ENCODE results near the gene MRPS27.

MRPS27 gene

DNA sequence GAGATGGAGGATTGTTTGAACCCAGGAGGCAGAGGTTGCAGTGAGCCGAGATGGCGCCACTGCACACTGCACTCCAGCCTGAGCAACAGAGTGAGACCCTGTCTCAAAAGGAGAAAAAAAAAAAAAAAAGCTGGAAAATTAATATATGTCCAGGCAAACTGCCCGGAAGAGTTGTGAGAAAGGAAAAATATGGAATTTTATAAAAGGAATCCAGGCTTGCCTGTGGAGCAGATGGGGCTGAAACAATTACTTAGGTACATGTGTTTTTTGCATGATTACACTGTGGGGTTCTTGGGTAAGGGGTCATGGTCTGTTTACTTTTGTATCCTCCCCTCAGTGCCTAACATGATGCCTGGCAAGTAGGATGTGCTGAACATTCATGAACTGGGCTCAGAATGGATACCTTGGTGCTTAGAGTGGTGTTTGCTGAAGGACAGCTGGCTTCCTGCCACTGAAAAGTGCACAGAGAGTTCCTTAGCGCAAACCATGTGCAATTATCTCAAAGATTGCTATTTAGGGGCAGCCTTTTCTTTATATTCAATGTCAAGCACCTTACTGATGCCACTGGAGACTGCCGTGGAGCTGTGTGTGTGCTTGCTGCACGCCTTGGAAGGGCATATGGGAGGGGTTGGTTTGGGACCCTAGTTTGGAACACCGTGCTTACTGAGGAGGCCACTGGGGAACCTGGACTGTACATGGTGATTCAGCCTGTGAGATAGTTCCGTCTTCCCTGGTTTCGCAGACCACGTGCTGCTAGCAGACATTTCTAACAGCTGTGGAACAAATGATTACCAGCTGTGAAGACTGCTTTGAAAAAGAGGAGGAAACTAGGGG, 134.3 kb downstream of the MRPS27 start:
- H3K4me1 ChIP-seq (ENCODE audit: control insufficient read depth in 1 of 2, insufficient read depth in 1 of 2, low read depth in 1 of 2, low read length in 1 of 2): no peaks in the 10 kb centered on the region
- H3K27me3 ChIP-seq: peaks cover 46% of the 10 kb centered on the region
- H3K9me3 ChIP-seq: no peaks in the 10 kb centered on the region
- no peak overlapping the region for H3K27ac ChIP-seq
- TF ChIP-seq, protein P1, sequence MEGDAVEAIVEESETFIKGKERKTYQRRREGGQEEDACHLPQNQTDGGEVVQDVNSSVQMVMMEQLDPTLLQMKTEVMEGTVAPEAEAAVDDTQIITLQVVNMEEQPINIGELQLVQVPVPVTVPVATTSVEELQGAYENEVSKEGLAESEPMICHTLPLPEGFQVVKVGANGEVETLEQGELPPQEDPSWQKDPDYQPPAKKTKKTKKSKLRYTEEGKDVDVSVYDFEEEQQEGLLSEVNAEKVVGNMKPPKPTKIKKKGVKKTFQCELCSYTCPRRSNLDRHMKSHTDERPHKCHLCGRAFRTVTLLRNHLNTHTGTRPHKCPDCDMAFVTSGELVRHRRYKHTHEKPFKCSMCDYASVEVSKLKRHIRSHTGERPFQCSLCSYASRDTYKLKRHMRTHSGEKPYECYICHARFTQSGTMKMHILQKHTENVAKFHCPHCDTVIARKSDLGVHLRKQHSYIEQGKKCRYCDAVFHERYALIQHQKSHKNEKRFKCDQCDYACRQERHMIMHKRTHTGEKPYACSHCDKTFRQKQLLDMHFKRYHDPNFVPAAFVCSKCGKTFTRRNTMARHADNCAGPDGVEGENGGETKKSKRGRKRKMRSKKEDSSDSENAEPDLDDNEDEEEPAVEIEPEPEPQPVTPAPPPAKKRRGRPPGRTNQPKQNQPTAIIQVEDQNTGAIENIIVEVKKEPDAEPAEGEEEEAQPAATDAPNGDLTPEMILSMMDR (IDR thresholded peaks at IDR 0.05): no peak
- H3K36me3 ChIP-seq: no peaks in the 10 kb centered on the region
- no peak overlapping the region for H3K4me3 ChIP-seq (ENCODE audit: low read depth in 1 of 2, low read length in 1 of 2)

DNA sequence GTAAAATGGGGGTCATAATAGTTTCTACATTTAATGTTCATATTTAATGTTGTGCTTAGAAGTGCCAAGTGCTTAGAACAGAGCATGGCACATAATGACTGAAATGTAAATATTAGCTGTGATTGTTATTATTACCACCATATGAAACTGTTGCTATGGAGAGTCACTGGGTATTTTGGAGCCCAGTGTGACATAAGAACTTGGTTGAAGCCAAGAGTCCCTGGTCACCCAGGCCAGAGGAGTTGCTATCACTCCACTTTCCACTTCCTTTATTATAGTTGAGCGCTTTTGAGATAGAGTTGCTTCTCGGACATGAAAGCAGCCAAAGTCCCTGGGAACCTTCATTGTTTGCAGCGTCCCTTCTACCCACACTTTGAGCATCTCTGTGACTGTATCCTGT, 135.6 kb downstream of the MRPS27 start:
- no peaks in the 10 kb centered on the region for H3K36me3 ChIP-seq
- TF ChIP-seq, protein P1 (IDR thresholded peaks at IDR 0.05): no peak
- H3K4me3 ChIP-seq (ENCODE audit: low read depth in 1 of 2, low read length in 1 of 2): no peak overlapping the region
- no peaks in the 10 kb centered on the region for H3K4me1 ChIP-seq (ENCODE audit: control insufficient read depth in 1 of 2, insufficient read depth in 1 of 2, low read depth in 1 of 2, low read length in 1 of 2)
- peaks cover 51% of the 10 kb centered on the region for H3K27me3 ChIP-seq
- H3K9me3 ChIP-seq: no peaks in the 10 kb centered on the region
- H3K27ac ChIP-seq: no peak overlapping the region

DNA sequence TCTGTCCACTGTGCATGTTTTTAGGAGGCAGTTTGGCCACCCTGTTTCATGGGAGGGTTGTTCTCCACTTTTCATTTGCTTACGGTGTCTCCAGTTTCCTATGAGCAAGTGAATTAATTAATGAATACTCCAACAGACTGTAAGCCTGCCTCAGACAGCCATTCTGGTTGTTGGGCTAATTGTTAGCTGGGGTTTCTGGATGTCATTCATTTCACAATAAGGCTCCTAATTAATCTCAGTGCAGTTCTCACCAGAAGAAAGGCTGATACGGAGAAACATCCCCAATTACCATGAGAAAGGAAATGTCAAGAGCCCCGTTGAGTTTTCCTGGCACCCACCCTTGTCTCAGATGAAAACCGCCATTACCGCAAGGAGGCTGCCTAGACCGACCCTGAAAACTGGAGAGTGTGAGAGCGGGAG, 136.9 kb downstream of the MRPS27 start:
- Histone ChIP-seq H3K27ac (no peak overlapping the region), H3K27me3 (peaks cover 53% of the 10 kb centered on the region), H3K4me1 (ENCODE audit: control insufficient read depth in 1 of 2, insufficient read depth in 1 of 2, low read depth in 1 of 2, low read length in 1 of 2) (no peaks in the 10 kb centered on the region), H3K36me3 (no peaks in the 10 kb centered on the region), H3K4me3 (ENCODE audit: low read depth in 1 of 2, low read length in 1 of 2) (no peak overlapping the region), H3K9me3 (no peaks in the 10 kb centered on the region)
- TF ChIP-seq, protein P1 (IDR thresholded peaks at IDR 0.05): no peak

DNA sequence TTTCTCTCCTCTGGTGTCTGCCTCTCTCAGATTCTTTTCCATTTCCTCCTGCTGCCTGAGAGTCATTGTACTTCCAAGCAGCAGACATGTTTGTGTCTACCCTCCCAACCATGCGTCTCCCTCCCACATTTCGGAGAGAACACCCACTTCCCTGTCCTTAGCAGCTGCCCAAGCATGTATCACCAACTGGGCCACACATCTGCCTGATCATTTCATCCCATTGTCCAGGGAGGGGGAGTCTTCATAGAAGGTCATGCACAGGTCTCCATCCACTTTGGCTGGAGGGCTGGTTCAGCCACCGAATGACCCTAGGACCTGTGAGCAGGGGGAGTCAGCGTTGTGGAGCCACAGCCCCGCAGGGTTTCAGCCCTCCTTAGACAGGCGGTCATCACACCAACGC, 137.4 kb downstream of the MRPS27 start:
- no peak overlapping the region for H3K27ac ChIP-seq
- H3K27me3 ChIP-seq: peaks cover 57% of the 10 kb centered on the region
- no peaks in the 10 kb centered on the region for H3K4me1 ChIP-seq (ENCODE audit: control insufficient read depth in 1 of 2, insufficient read depth in 1 of 2, low read depth in 1 of 2, low read length in 1 of 2)
- no peaks in the 10 kb centered on the region for H3K36me3 ChIP-seq
- H3K9me3 ChIP-seq: no peaks in the 10 kb centered on the region
- TF ChIP-seq, protein P1 (IDR thresholded peaks at IDR 0.05): no peak
- no peak overlapping the region for H3K4me3 ChIP-seq (ENCODE audit: low read depth in 1 of 2, low read length in 1 of 2)

DNA sequence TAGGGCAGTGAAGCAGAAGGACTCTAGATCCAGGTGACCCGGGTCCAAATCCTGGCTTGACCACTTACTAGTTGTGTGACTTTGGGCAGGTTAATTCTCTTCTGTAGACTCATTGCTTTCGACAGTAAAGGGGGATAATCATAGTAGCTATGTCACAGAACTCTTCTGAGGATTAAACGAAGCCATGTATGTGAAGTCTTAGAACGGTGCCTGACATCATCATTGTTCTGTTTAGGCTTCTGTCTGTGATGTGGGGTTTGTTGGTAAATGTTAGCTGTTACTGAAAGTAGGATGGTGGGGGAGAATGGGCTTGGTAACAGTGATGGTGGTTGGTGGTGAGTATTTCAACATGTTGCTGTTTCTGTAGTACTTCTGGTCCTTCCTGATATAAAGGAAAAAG, 139.1 kb downstream of the MRPS27 start:
- no peaks in the 10 kb centered on the region for H3K36me3 ChIP-seq
- no peaks in the 10 kb centered on the region for H3K4me1 ChIP-seq (ENCODE audit: control insufficient read depth in 1 of 2, insufficient read depth in 1 of 2, low read depth in 1 of 2, low read length in 1 of 2)
- TF ChIP-seq, protein P1 (IDR thresholded peaks at IDR 0.05): no peak
- H3K9me3 ChIP-seq: no peaks in the 10 kb centered on the region
- peaks cover 68% of the 10 kb centered on the region for H3K27me3 ChIP-seq
- H3K27ac ChIP-seq: no peak overlapping the region
- H3K4me3 ChIP-seq (ENCODE audit: low read depth in 1 of 2, low read length in 1 of 2): no peak overlapping the region
